Muscle of back (tissue), 11 donors: ENCODE measurements around the gene ABI3BP. TPM values are rescaled to one million over a fixed set of nuclear protein-coding genes. Genes with fewer than 3 reads are reported as not detected.
A peak's percentile ranks its signal among the peaks of the same experiment; 100 is the strongest.

Source experiments
- DNase-seq, 3 donors: peaks; one replicate each; pipeline versions ENCODE4 v3.0.0 to v3.0.0-alpha.2; 2013
- polyA plus RNA-seq, 10 donors: library from polyadenylated mRNA; unstranded; fragments of 120-200 nt; gene quantifications; one replicate each; pipeline ENCODE4 v1.2.1, GENCODE V29; 2013; ENCODE audit not compliant: insufficient read length in 10 of 10

Gene ABI3BP
- polyA plus RNA-seq, 10 donors = 214 to 454 (median 382) TPM

- no peak for DNase-seq
Observed at GRCh38 chr3:100779480-100779879, 213.7 kb downstream of the ABI3BP start.

DNA sequence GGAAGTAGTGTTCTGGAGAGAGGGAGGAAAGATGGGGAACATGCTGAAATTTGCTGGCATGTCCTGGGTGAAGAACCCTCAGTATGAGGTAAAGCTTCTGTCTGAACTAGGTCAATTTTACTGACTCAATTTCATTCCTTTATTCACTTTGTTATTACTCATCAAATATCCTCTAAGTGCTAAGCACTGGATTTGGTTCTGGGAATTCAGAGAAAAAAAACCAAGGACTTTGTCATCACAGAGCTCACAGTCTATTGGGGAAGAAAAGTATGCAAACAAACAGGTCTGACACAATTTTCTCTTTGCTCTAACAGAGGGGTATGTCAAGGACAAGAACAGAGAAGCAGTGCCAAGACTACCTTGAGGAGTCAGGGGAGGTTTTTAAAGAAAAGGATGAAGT lies 215.9 kb downstream of the ABI3BP start:
- no peak for DNase-seq

DNA sequence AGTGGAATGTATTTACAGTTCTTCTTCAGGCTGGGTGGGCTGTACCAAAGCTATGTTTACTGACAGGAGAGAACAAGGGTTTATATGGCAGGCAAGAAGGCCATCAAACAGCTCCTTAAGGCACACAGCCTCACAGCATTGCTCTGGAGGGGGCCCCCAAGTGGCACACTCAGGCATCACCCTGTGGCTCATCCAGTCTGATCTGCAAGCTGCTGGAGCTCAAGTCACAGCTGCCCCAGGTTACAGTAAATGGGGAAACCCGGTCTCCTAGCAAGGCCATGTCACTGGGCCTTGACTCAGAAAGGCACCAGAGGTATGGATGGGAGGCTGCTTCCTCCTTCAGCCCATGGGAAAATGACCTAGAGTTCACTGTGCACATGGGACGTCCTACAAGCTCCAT lies 216.5 kb downstream of the ABI3BP start:
- no peak for DNase-seq

DNA sequence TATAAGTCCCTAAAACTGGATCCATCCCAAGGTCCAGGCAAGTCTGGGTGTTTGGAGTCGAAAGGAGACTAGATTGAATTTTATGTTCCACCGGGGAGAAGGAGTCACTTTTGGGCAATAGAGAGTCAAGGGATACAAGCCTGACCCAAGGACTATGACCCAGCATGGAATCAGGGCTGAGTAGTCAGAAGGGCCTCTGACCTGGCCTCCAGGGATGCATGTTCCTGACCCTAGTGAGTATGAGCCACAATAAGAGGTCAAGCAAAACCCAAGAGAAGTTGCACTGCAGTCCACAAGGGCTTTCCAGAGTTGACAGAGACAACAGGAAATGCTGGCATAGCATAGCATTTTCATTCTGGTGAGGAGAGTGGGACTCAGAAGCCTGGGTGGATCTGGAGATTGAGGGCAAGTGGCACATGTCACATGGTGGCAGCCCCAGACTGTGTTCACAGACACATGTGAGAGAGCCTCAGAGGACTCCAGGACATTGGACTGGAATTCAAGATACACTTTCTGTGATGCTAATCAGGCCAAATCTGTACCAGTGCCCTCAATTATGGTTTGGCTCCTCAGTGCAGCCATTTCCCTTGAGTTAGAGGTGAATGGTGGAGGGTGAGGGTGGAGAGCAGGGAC lies 217.0 kb downstream of the ABI3BP start:
- DNase-seq = no peak

DNA sequence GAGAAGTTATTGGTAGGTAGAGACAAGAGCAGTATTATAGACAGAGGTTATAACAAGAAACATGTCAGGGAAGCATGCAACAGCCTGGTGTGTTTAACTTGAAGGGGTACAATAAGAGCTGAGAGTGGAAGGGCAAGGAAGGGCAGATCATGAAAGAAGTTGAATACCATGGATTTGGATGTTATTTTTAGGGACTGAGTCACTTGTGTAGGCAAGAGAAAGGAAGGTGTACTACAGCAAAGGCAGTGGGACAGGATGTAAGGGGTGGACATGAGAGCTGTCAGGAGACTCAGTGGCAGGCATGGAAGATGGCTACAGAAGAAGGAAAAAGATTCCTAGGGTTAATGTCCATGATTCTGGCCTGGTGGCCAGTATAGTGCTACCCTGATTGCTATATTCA lies 217.6 kb downstream of the ABI3BP start:
- DNase-seq = no peak

- DNase-seq = no peak
Observed at GRCh38 chr3:100775226-100775625, 218.0 kb downstream of the ABI3BP start.

DNA sequence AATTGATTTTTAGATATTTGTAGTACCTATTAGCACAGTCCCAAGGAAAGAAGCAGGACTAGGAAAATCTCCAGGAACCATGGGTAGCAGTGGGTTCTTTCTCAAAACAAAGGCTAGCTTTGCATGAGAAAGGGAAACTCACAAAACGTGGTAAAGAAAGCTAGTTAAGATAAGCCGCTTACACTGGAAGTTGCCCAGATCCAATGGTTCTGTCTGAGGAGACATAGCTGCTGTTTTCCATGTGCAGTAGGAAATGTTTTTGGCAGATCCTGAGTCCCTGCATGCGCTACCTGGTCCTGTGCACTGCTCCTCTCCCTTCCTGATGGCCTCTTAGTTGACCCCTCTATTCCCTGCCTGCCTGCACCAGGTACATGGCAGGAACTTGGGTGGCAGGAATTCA lies 223.5 kb downstream of the ABI3BP start:
- no peak for DNase-seq

- no peak for DNase-seq
Observed at GRCh38 chr3:100766069-100766468, 227.2 kb downstream of the ABI3BP start.

- no peak for DNase-seq
Observed at GRCh38 chr3:100765437-100765975, 227.7 kb downstream of the ABI3BP start.

GRCh38 chr3:100761951-100762350 lies 231.3 kb downstream of the ABI3BP start:
- DNase-seq = no peak

DNA sequence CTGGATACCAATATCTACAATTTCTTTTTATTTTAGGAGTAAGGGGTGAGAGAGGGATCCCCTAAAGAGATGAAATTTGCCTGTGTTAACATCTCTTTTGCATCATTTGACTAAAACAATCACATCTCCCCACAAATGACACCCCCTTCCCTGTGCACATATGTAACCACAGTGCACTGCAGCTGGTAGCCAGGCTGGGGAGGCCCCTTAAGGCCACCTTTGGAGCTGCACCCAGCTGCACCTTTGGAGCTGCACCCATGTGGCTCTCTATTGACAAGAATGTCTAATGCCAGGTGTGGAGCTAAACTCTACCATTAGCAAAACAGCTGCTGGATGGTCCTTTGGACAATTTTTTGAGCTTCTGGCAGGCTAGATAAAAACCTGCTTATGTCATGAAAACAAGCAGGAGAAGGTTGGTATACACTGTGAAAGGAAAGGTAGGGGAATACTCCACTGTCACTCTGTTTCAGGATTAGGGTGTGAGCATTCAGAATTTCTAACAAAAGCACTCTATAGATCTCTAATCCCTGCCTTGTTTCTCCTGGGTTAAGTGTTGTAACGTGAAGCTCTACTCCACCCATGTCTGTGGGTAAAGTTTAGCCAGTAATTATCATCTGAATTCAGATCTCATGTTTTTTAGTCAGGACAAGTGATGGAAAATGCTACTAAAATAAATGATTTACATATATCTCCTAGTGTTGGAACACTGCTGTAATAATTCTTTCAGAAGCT lies 231.8 kb downstream of the ABI3BP start:
- DNase-seq = no peak

DNA sequence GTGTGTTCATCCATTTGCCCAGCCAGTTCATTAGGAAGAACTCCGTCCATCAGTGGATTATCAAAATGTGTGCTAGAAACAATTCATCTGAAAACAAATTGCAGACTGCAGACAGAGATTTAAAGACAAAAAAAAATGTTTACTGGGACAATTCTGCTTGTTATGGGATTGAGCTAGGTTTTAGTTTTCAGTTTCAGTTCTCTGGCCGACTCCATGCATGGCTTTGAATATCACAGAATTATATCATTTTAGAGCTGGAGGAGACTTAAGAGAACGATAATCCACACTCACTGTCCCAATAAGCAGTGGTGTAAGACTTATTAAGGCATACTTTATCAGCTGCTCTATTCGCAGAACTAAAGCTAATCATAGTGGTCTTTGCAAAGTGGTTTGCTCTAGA lies 232.8 kb downstream of the ABI3BP start:
- DNase-seq = no peak

GRCh38 chr3:100759950-100760349 lies 233.3 kb downstream of the ABI3BP start:
- peak in 2 of 3 donors; percentile 59 to 79 for DNase-seq

DNA sequence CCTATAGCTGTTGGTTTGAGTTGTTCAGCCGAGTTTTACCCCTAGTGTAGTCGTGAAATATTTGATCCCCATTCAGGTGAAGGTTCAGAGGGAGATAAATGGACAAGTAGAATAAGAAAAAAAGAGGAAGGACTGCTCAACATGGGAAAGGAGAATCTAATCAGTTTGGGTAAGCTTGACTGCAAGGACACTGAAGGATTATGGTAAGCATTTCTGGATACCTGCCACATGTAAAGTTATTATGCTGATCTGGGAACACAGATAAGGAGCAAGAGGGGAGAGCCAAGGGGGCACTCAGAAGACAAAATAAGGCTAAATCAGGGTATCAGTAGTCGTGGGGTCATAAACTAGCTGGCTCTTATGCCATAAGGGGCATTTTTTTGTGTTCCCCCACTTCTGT lies 234.1 kb downstream of the ABI3BP start:
- DNase-seq = no peak

DNA sequence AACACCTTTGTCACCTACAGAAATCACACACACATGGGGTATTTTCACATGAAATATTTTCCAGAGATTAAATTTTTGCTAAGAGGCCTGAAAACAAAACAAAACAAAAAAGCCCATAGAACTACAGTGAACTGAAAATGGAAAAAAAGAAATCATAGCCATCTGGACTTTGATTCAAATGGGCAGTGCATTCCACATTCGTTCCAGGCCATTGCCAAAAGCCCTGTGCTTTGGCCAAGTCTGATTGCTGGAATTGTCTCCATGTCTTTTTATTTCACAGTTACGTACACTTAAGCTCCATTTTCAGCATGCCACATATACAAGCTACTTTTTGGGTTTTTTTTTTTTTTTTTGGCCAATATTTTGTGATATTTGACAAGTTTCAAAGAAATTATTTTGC lies 236.8 kb downstream of the ABI3BP start:
- peak; percentile 36 to 81 (median 81) for DNase-seq

- no peak for DNase-seq
Observed at GRCh38 chr3:100754563-100755334, 238.5 kb downstream of the ABI3BP start.

DNA sequence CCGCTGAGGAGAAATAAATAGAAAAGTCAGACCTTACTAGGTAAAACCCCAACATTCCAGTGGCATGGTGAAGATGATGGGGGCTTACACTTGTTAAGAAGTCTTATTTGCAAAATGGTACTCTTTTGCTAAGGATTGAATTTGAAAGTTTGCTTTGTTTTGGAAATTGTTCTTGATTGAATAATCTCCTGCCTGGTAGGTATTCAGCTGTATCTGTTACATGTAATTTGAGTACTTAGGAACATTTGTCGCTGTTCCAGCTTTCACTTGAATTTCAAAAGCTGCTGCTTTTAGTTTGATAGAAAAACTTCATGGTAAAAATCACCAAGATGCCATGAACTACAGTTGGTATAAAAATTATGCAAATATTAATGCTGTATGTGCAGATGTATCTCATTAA lies 239.4 kb downstream of the ABI3BP start:
- no peak for DNase-seq

- DNase-seq = no peak
Observed at GRCh38 chr3:100748967-100749366, 244.3 kb downstream of the ABI3BP start.

DNA sequence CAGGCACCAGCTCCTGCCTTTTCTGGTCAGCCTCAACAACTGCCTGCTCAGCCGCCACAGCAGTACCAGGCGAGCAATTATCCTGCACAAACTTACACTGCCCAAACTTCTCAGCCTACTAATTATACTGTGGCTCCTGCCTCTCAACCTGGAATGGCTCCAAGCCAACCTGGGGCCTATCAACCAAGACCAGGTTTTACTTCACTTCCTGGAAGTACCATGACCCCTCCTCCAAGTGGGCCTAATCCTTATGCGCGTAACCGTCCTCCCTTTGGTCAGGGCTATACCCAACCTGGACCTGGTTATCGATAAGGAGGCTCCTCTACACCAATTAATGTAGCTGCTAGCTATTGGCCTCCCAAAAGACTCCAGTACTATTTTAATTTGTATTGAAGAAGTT lies 245.0 kb downstream of the ABI3BP start:
- DNase-seq = no peak

GRCh38 chr3:100746092-100746491 lies 247.1 kb downstream of the ABI3BP start:
- DNase-seq = no peak

- DNase-seq = no peak
Observed at GRCh38 chr3:100745617-100746016, 247.6 kb downstream of the ABI3BP start.

DNA sequence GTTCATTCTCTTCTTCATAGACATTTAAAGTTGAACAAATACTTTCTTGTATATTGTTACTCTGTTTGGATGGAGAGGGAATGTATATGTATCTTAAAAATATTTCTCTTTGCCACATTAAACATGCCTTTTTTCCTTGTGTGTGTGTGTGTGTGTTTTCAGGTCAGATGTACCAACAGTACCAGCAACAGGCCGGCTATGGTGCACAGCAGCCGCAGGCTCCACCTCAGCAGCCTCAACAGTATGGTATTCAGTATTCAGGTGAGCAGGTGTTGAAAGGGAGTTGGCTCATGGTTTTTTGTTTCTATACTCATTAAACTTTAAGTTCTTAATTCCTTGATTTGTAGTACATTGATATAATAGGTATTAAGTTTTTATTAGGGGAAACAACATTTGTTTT lies 248.6 kb downstream of the ABI3BP start:
- DNase-seq = no peak

GRCh38 chr3:100743535-100743934 lies 249.7 kb downstream of the ABI3BP start:
- no peak for DNase-seq
